ENCODE data around the gene DACT1. TPM values are rescaled to one million over a fixed set of nuclear protein-coding genes. Genes with fewer than 3 reads are reported as not detected.

DACT1 gene
- total RNA-seq, 4 donors from 2014 or later = 1.9 to 19.0 (median 3.6) TPM

- DNase-seq = no peak
- Histone ChIP-seq H3K4me1 (no peaks in the 10 kb centered on the region), H3K9me3 (no peaks in the 10 kb centered on the region), H3K27ac (no peak overlapping the region), H3K4me3 (no peak overlapping the region), H3K27me3 (no peaks in the 10 kb centered on the region), H3K36me3 (no peaks in the 10 kb centered on the region)
- no peak for TF ChIP-seq CTCF (IDR thresholded peaks at IDR 0.05)
- no peak for TF ChIP-seq POLR2A (IDR thresholded peaks at IDR 0.05)
These were observed 39.2 kb downstream of the DACT1 start for GRCh38 chr14:58677001-58677400.

- no peaks in the 10 kb centered on the region for H3K36me3 ChIP-seq
- no peaks in the 10 kb centered on the region for H3K9me3 ChIP-seq
- no peaks in the 10 kb centered on the region for H3K4me1 ChIP-seq
- H3K27ac ChIP-seq = no peak overlapping the region
- H3K4me3 ChIP-seq = no peak overlapping the region
- no peaks in the 10 kb centered on the region for H3K27me3 ChIP-seq
- DNase-seq = no peak
- TF ChIP-seq POLR2A (IDR thresholded peaks at IDR 0.05) (no peak), CTCF (IDR thresholded peaks at IDR 0.05) (no peak)
These were observed 39.8 kb downstream of the DACT1 start for GRCh38 chr14:58677517-58677916.

GRCh38 chr14:58677996-58678395 lies 40.2 kb downstream of the DACT1 start:
- Histone ChIP-seq H3K4me3 (no peak overlapping the region), H3K27me3 (no peaks in the 10 kb centered on the region), H3K4me1 (no peaks in the 10 kb centered on the region), H3K9me3 (no peaks in the 10 kb centered on the region), H3K27ac (no peak overlapping the region), H3K36me3 (no peaks in the 10 kb centered on the region)
- DNase-seq = no peak
- TF ChIP-seq CTCF (IDR thresholded peaks at IDR 0.05) = no peak
- TF ChIP-seq POLR2A (IDR thresholded peaks at IDR 0.05) = no peak

GRCh38 chr14:58680698-58681097 lies 42.9 kb downstream of the DACT1 start:
- no peaks in the 10 kb centered on the region for H3K36me3 ChIP-seq
- no peak for DNase-seq
- TF ChIP-seq POLR2A (IDR thresholded peaks at IDR 0.05) (no peak), CTCF (IDR thresholded peaks at IDR 0.05) (no peak)
- H3K27me3 ChIP-seq = no peaks in the 10 kb centered on the region
- no peak overlapping the region for H3K4me3 ChIP-seq
- H3K9me3 ChIP-seq = no peaks in the 10 kb centered on the region
- H3K4me1 ChIP-seq = no peaks in the 10 kb centered on the region
- H3K27ac ChIP-seq = no peak overlapping the region

- Histone ChIP-seq H3K4me1 (peaks cover 0 to 5% (median 0%) of the 10 kb centered on the region in 4 donors), H3K4me3 (no peak overlapping the region), H3K9me3 (peaks cover 0 to 5% (median 0%) of the 10 kb centered on the region in 4 donors), H3K27me3 (no peaks in the 10 kb centered on the region), H3K27ac (no peak overlapping the region), H3K36me3 (no peaks in the 10 kb centered on the region)
- no peak for DNase-seq
- TF ChIP-seq POLR2A (IDR thresholded peaks at IDR 0.05) (no peak), CTCF (IDR thresholded peaks at IDR 0.05) (no peak)
These were observed 49.6 kb downstream of the DACT1 start for GRCh38 chr14:58687232-58687795.
